ENCODE measurements around the gene TRAPPC14. TPM values are rescaled to one million over a fixed set of nuclear protein-coding genes. Genes with fewer than 3 reads are reported as not detected.
A peak's percentile ranks its signal among the peaks of the same experiment; 100 is the strongest.

Gene TRAPPC14
- total and polyA plus RNA-seq, 9 of the 15 experiments (the other 6 are each of a cell fraction or from before 2014, with no cell fraction given) = 0.42 to 45.9 (median 18.2) TPM

GRCh38 chr7:100177045-100178001, 18.8 kb upstream of the TRAPPC14 start, which contains the start of the genes GPC2 and STAG3 (continued):
- peak; percentile 99 for TF ChIP-seq MGA (IDR thresholded peaks at IDR 0.05)
- peak in 1 of 3 experiments; percentile 26 for TF ChIP-seq YY1 (IDR thresholded peaks at IDR 0.05; ENCODE audit: borderline replicate concordance in 1 of 3, control insufficient read depth in 1 of 3, extremely low read depth in 1 of 3, insufficient read depth in 3 of 3, insufficient read length in 1 of 3, insufficient replicate concordance in 2 of 3, low read depth in 1 of 3, low read length in 2 of 3)
- no peak for TF ChIP-seq SNRNP70 (optimal IDR thresholded peaks at IDR 0.05; ENCODE audit: low read depth, low read length)
- TF ChIP-seq, protein P1, sequence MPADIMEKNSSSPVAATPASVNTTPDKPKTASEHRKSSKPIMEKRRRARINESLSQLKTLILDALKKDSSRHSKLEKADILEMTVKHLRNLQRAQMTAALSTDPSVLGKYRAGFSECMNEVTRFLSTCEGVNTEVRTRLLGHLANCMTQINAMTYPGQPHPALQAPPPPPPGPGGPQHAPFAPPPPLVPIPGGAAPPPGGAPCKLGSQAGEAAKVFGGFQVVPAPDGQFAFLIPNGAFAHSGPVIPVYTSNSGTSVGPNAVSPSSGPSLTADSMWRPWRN (IDR thresholded peaks at IDR 0.05; ENCODE audit: low read depth) = no peak
- peak; percentile 84; the same call in 1 of the 2 replicates for TF ChIP-seq FOXP1 (CRISPR knock-in tag; IDR thresholded peaks at IDR 0.05)
- no peak for TF ChIP-seq SMARCA4 (IDR thresholded peaks at IDR 0.05)
- TF ChIP-seq YBX1 (IDR thresholded peaks at IDR 0.05) = no peak
- TF ChIP-seq DIDO1 (tag; IDR thresholded peaks at IDR 0.05; ENCODE audit: low read depth) = no peak
- no peak for TF ChIP-seq ETV6 (IDR thresholded peaks at IDR 0.05; ENCODE audit: borderline replicate concordance in 1 of 2, low read depth in 2 of 2, low read length in 1 of 2)
- TF ChIP-seq ETV6 (CRISPR knock-in tag; IDR thresholded peaks at IDR 0.05; ENCODE audit: borderline replicate concordance) = peak; percentile 73; the same call in 1 of the 2 replicates
- 0 out of 2 replicates have a peak, but pooled peaks have one; percentile 18 for TF ChIP-seq MYBL2 (IDR thresholded peaks at IDR 0.05; ENCODE audit: low read depth)
- no peak for TF ChIP-seq MYBL2 (CRISPR knock-in tag; IDR thresholded peaks at IDR 0.05; ENCODE audit: borderline replicate concordance)
- peak; percentile 68 for TF ChIP-seq BHLHE40 (IDR thresholded peaks at IDR 0.05; ENCODE audit: low read length)
- TF ChIP-seq CREB1 (IDR thresholded peaks at IDR 0.05) = 0 out of 2 replicates have a peak, but pooled peaks have one; percentile 10
- peak; percentile 36; the same call in 1 of the 2 replicates for TF ChIP-seq CREB1 (CRISPR knock-in tag; IDR thresholded peaks at IDR 0.05)
